ENCODE data around the gene FAM120B.

DNA sequence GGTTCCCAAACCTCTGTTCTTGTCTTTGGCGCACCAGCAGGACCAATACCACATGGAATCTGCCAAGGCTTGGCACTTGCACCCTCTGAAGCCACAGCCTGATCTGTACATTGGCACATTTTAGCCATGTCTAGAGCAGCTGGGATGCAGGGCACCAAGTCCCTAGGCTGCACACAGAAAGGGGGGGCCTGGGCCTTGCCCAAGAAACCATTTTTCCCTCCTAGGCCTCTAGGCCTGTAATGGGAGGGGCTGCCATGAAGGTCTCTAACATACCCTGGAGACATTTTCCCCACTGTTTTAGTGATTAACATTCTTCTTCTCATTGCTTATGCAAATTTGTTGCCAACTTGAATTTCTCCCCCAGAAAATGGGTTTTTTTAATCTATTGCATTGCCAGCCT, 5.4 kb upstream of the FAM120B start:
- TF ChIP-seq, protein P1, sequence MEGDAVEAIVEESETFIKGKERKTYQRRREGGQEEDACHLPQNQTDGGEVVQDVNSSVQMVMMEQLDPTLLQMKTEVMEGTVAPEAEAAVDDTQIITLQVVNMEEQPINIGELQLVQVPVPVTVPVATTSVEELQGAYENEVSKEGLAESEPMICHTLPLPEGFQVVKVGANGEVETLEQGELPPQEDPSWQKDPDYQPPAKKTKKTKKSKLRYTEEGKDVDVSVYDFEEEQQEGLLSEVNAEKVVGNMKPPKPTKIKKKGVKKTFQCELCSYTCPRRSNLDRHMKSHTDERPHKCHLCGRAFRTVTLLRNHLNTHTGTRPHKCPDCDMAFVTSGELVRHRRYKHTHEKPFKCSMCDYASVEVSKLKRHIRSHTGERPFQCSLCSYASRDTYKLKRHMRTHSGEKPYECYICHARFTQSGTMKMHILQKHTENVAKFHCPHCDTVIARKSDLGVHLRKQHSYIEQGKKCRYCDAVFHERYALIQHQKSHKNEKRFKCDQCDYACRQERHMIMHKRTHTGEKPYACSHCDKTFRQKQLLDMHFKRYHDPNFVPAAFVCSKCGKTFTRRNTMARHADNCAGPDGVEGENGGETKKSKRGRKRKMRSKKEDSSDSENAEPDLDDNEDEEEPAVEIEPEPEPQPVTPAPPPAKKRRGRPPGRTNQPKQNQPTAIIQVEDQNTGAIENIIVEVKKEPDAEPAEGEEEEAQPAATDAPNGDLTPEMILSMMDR (IDR thresholded peaks at IDR 0.05) = no peak
- TF ChIP-seq POLR2A (IDR thresholded peaks at IDR 0.05) (no peak), EP300 (IDR thresholded peaks at IDR 0.05) (no peak)

Data from gastroesophageal sphincter (tissue), 3 donors.